Spleen (tissue), 11 donors: ENCODE measurements around the gene CBARP. TPM values are rescaled to one million over a fixed set of nuclear protein-coding genes. Genes with fewer than 3 reads are reported as not detected.

Source experiments
- DNase-seq: peaks from one replicate; pipeline ENCODE4 v3.0.0-alpha.2; 2020
- H3K27ac ChIP-seq, 8 donors: fragments of 200-600 bp; sonication (generic) in 7 of 8; 1 replicate in 4 of 8; 2 replicates in 4 of 8; pipeline versions ENCODE4 v1.5.0 to v1.8.0; 2016 to 2021; ENCODE audit warnings: inconsistent platforms in 4 of 8, mild to moderate bottlenecking in 4 of 8, moderate library complexity in 1 of 8
- H3K27me3 ChIP-seq, 7 donors: fragments of 200-600 bp; sonication (generic) in 6 of 7; replicated peaks in 1 of 7; 1 replicate in 4 of 7; 2 replicates in 3 of 7; pipeline versions ENCODE4 v1.5.0 to v1.8.0; 2016 to 2021; ENCODE audit warnings: inconsistent platforms in 3 of 7, mild to moderate bottlenecking in 1 of 7
- H3K36me3 ChIP-seq, 6 donors: fragments of 200-600 bp; sonication (generic) in 5 of 6; 1 replicate in 4 of 6; 2 replicates in 2 of 6; pipeline versions ENCODE4 v1.5.0 to v1.8.0; 2016 to 2021; ENCODE audit warnings: inconsistent platforms in 2 of 6
- H3K4me1 ChIP-seq, 6 donors: fragments of 200-600 bp; sonication (generic) in 5 of 6; 1 replicate in 3 of 6; 2 replicates in 3 of 6; pipeline versions ENCODE4 v1.5.0 to v1.8.0; 2016 to 2021; ENCODE audit warnings: inconsistent platforms in 3 of 6
- H3K4me3 ChIP-seq, 8 donors: fragments of 200-600 bp; sonication (generic) in 7 of 8; 1 replicate in 4 of 8; 2 replicates in 4 of 8; pipeline versions ENCODE4 v1.5.0 to v1.8.0; 2016 to 2021; ENCODE audit warnings: inconsistent platforms in 4 of 8, mild to moderate bottlenecking in 4 of 8, moderate library complexity in 2 of 8
- H3K9me3 ChIP-seq, 8 donors: fragments of 200-600 bp; sonication (generic) in 7 of 8; 1 replicate in 4 of 8; 2 replicates in 4 of 8; pipeline versions ENCODE4 v1.5.0 to v1.8.0; 2016 to 2021; ENCODE audit warnings: inconsistent platforms in 4 of 8
- POLR2A ChIP-seq, 3 donors: fragments of 450-650 bp; IDR thresholded peaks; one replicate each; pipeline ENCODE4 v1.5.1; 2017; ENCODE audit warnings: antibody characterized with exemption in 3 of 3, mild to moderate bottlenecking in 1 of 3
- POLR2AphosphoS5 ChIP-seq, 3 donors: sonication (generic); formaldehyde crosslinking; IDR thresholded peaks; one replicate each; pipeline ENCODE4 v1.5.1; 2017; ENCODE audit warnings: antibody characterized with exemption in 3 of 3
- WGBS, 5 donors: extraction: QIAGEN DNeasy Blood & Tissue Kit in 3 of 5; methylation state at CpG; one replicate each; pipeline versions ENCODE4 v1.1.5 to v1.1.7; 2013 to 2018; 5-methylcytosine and 5-hydroxymethylcytosine counted together
- intact Hi-C: fragments of 100-400 bp; cut with DNase I; formaldehyde crosslinking; loops from one replicate; pipeline ENCODE4 v1.15.0; 2023; ENCODE audit warnings: low total_unique reads
- polyA plus RNA-seq, 3 donors: library from polyadenylated mRNA; stranded (reverse); fragments of 200-250 nt; gene quantifications; one replicate each; pipeline ENCODE4 v1.2.1, GENCODE V29; 2013
- total RNA-seq, 7 donors: library from RNA; depleted of rRNA in 3 of 7; stranded (reverse); fragments of >200 nt in 3 of 7; fragmentation: NEBNext Ultra II Directional in 4 of 7; extraction: Animal tissue kit (Norgen Biotek cat#: 25700) in 4 of 7; gene quantifications; one replicate each; pipeline versions ENCODE4 v1.1.0 to v1.2.1, GENCODE V29; 2016 to 2021
- TF ChIP-seq, protein P1 (sequence below), 11 experiments: fragments of 200-600 bp in 7 of 11; fragments of 450-650 bp in 4 of 11; sonication (generic) in 4 of 11; IDR thresholded peaks in 8 of 11; conservative IDR thresholded peaks in 3 of 11; 1 replicate in 7 of 11; 2 replicates in 4 of 11; pipeline versions ENCODE4 v1.4.0 to v1.8.0; 2016 to 2021; ENCODE audit warnings: antibody characterized with exemption in 11 of 11, inconsistent platforms in 4 of 11, mild to moderate bottlenecking in 1 of 11
- donor health status: healthy with polysubstance abuse.
- donor health status: DM: no; HTN: no; CAD: no; lungs with moderate emphysema.
- donor health status: DM: no; HTN: no; CAD: no.
- donor health status: Bipolar disorder and iron deficiency.
- donor health status: healthy.
- donor health status: DM: no; HTN: no; CAD: no.
- donor health status: DM: yes; HTN: yes; CAD: no.

CBARP gene
- total and polyA plus RNA-seq, 10 donors = 0.05 to 1.2 (median 0.41) TPM; not detected in 2

DNA sequence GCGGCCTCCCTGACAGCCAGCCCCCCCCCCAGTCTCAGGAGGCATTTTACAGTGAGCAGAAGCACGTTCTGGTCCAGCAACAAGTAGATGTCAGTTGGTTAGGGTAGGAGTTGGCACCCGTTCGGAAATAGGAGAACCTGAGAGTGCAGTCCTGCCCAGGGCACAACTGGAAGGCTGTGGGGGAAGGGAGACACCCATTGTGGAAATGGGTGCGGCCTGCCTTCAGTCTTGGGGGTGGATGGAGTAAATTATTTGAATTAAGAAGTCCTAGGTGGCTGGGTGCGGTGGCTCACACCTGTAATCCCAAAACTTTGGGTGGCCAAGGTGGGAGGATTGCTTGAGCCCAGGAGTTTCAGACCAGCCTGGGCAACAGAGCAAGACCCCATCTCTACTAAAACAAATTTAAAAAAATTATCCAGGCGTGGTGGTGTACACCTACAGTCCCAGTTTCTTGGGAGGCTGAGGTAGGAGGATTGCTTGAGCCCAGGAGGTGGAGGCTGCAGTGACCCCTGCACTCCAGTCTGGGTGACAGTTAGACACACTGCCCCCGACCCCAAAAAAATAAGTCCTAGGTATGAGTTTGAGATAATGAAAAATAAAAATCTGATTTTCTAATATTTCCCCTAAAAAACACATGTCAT, 32.5 kb upstream of the CBARP start:
- H3K36me3 ChIP-seq = peaks cover 10 to 52% (median 47%) of the 10 kb centered on the region in 6 donors
- intact Hi-C loops = loop anchor here (10.0 kb wide), 1 partner anchor 134 kb away; the partner anchor contains the start of genes DAZAP1 and GAMT
- peaks cover 81 to 95% (median 94%) of the 10 kb centered on the region in 6 donors for H3K4me1 ChIP-seq
- DNase-seq = peak; percentile 80
- no peaks in the 10 kb centered on the region for H3K9me3 ChIP-seq
- H3K27me3 ChIP-seq = no peaks in the 10 kb centered on the region
- TF ChIP-seq POLR2A (IDR thresholded peaks at IDR 0.05) (peak in 1 of 3 donors; percentile 21), POLR2AphosphoS5 (IDR thresholded peaks at IDR 0.05) (no peak)
- TF ChIP-seq, protein P1, sequence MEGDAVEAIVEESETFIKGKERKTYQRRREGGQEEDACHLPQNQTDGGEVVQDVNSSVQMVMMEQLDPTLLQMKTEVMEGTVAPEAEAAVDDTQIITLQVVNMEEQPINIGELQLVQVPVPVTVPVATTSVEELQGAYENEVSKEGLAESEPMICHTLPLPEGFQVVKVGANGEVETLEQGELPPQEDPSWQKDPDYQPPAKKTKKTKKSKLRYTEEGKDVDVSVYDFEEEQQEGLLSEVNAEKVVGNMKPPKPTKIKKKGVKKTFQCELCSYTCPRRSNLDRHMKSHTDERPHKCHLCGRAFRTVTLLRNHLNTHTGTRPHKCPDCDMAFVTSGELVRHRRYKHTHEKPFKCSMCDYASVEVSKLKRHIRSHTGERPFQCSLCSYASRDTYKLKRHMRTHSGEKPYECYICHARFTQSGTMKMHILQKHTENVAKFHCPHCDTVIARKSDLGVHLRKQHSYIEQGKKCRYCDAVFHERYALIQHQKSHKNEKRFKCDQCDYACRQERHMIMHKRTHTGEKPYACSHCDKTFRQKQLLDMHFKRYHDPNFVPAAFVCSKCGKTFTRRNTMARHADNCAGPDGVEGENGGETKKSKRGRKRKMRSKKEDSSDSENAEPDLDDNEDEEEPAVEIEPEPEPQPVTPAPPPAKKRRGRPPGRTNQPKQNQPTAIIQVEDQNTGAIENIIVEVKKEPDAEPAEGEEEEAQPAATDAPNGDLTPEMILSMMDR (IDR thresholded peaks at IDR 0.05 in 8 of 11, conservative IDR thresholded peaks at IDR 0.05 in 3 of 11) = no peak
- H3K27ac ChIP-seq = peak overlapping the region; percentile 92 to 100 (median 100)
- WGBS, 5 donors = 17 to 30% (median 25%) methylated on average over 8 of the region's 8 CpGs
- peak overlapping the region; percentile 60 to 91 (median 82) for H3K4me3 ChIP-seq

DNA sequence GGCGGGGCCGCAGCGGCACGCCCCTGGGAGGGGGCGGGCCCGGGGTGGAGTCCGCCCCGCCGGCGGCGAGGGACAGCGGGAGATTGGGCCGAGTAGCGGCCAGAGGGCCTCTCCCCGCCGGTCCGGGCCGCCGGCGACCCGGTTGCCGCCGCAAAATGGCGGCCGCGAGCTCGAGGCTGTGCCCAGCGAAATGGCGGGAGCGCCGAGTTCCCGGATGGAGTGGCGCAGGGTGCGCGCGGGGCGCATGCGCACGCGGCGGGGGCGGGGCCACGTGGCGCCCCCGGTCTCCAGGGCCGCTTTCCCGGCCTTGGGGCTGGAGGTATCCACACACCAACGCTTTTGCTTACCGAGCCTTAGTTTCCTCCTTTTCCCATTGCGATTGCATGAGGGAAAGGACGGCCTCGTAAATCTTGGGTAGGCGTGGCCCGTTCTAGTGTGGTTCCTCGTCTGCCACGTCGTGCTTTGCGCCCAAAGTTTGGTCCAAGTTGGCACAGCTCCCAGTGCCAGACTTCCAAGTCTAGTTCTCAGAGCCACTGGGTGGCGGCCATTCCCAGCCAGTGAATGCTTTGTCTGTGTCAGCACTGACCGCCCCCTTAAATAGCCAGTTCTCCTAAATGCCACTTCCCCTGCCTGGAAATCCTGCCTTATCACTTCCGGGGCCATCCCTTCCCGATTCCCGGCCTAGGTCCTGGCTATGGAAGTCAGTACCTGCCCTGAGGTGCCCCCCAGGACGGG, 31.8 kb upstream of the CBARP start:
- peak in 1 of 3 donors; percentile 55 for TF ChIP-seq POLR2AphosphoS5 (IDR thresholded peaks at IDR 0.05)
- TF ChIP-seq, protein P1 (IDR thresholded peaks at IDR 0.05 in 8 of 11, conservative IDR thresholded peaks at IDR 0.05 in 3 of 11) = no peak
- H3K27ac ChIP-seq = peak overlapping the region; percentile 92 to 100 (median 100)
- WGBS, 5 donors = 0 to 1% (median 0%) methylated on average over 33 to 64 of the region's 64 CpGs
- peak overlapping the region; percentile 60 to 91 (median 82) for H3K4me3 ChIP-seq
- peaks cover 83 to 96% (median 94%) of the 10 kb centered on the region in 6 donors for H3K4me1 ChIP-seq
- no peaks in the 10 kb centered on the region for H3K9me3 ChIP-seq
- intact Hi-C loops = loop anchor here (10.0 kb wide), 1 partner anchor 135 kb away; the partner anchor contains the start of genes DAZAP1 and GAMT
- no peaks in the 10 kb centered on the region for H3K27me3 ChIP-seq
- peaks cover 10 to 46% (median 41%) of the 10 kb centered on the region in 6 donors for H3K36me3 ChIP-seq
- DNase-seq = peak; percentile 95

DNA sequence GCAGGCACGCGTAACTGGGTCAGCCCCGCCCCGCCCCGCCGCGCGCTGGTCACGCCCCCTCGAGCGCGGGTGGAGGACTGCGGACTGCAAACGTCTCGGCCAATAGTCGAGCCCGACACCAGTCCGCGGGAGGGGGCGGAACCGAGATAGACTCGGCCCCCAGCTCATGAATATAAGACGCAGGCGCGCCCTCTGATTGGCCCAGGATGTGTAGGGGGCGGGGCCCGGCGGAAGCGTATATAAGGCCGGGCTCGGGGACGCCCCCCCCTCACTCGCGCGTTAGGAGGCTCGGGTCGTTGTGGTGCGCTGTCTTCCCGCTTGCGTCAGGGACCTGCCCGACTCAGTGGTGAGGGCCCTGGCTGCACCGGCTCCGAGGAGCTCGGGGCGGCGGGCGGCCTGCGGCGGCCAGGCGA, 31.3 kb upstream of the CBARP start, which contains the start of gene CIRBP:
Gene CIRBP (plus strand): TSS at position 268 of the 413 bp plus-strand sequence. CDS start 1,602 bp downstream, outside the sequence.
- intact Hi-C loops = no loop called here
- Histone ChIP-seq H3K36me3 (peaks cover 4 to 41% (median 36%) of the 10 kb centered on the region in 6 donors), H3K9me3 (no peaks in the 10 kb centered on the region), H3K27me3 (no peaks in the 10 kb centered on the region), H3K27ac (peak within 1 kb of the TSS; percentile 92 to 100 (median 100)), H3K4me1 (peaks cover 83 to 96% (median 94%) of the 10 kb centered on the region in 6 donors), H3K4me3 (peak within 1 kb of the TSS; percentile 60 to 91 (median 82))
- TF ChIP-seq, protein P1 (IDR thresholded peaks at IDR 0.05 in 8 of 11, conservative IDR thresholded peaks at IDR 0.05 in 3 of 11) = peak in 3 of 11 experiments; percentile 16 to 47 (median 25)
- TF ChIP-seq POLR2A (IDR thresholded peaks at IDR 0.05) (peak; percentile 94 to 98 (median 97)), POLR2AphosphoS5 (IDR thresholded peaks at IDR 0.05) (peak; percentile 99 to 100 (median 100))
- peak; percentile 100 for DNase-seq
- 0 to 1% (median 1%) methylated on average over 13 to 50 of the region's 50 CpGs for WGBS, 5 donors
